AG10803 (cell line): ENCODE measurements around the gene ADCY5.

Source experiments
- DNase-seq: peaks from one replicate; pipeline ENCODE4 v3.0.0; 2010; ENCODE audit warnings: low read depth
- H3K4me3 ChIP-seq: 2 replicates; pipeline ENCODE4 v1.5.1; 2011; ENCODE audit warnings: mild to moderate bottlenecking, low read length, control low read depth
- CTCF ChIP-seq: conservative IDR thresholded peaks from 2 replicates; pipeline ENCODE4 v1.5.1; 2011; ENCODE audit warnings: mild to moderate bottlenecking, low read length, control low read depth, inconsistent platforms

ADCY5 gene

DNA sequence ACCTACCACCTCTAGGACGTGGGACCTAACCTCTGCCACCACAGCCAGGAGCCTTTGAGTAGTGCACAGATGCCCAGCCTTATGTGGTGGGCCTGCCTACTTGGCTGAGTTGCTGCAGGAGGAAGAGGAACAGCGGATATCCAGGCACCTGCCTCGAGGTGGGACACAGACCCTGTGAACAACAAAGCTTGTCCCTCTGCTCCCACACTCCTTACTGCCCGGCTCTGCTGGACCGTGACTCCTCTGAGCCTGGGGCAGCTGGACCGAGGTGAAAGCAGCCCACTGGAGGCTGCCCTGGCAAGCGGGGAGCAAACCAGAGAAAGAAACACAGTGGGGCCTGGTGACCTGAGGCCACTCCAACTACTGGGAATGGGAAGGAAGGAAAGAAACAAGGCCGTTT is 149.3 kb downstream of the ADCY5 start:
- DNase-seq, result no peak
- H3K4me3 ChIP-seq, result no peak overlapping the region
- TF ChIP-seq CTCF, result no peak

- DNase-seq, result peak; percentile 16
- H3K4me3 ChIP-seq, result no peak overlapping the region
- TF ChIP-seq CTCF, result no peak
These were observed 150.0 kb downstream of the ADCY5 start for GRCh38 chr3:123298903-123299302.

DNA sequence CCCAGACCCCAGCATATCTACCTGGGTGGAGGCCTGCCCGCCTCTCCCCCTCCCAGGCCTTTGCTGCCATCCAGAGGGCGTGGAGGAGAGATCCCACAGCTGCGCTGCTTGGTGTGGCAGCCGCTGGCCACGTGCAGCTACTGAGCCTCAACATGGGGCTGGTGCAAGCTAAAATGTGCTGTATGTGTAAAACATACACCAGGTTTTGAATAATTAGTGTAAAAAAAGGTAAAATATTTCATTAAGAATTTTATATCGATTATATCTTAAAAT is 151.3 kb downstream of the ADCY5 start:
- TF ChIP-seq CTCF, result no peak
- H3K4me3 ChIP-seq, result no peak overlapping the region
- no peak for DNase-seq

GRCh38 chr3:123296836-123297626 is 151.9 kb downstream of the ADCY5 start:
- DNase-seq, result no peak
- TF ChIP-seq CTCF, result no peak
- no peak overlapping the region for H3K4me3 ChIP-seq

DNA sequence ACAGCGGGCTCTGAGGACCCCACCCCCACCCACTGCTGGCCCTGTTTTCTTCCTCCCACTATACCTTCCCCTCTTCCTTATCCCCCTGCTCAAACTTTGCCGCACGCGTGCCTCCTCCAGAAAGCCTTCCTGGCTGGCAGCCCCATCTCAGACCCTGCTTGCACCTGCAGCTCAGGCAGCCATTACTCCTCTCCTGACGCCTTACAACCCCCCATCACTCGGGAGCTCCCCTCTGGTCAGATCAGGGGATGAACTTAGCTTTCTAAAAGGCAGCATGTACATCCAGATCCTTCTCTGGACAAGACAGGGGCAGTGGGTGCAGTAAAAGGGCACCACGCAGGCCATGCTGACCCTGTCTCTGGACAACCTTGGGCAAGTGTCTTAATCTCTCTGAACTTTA is 152.6 kb downstream of the ADCY5 start:
- DNase-seq, result no peak
- TF ChIP-seq CTCF, result no peak
- no peak overlapping the region for H3K4me3 ChIP-seq

DNA sequence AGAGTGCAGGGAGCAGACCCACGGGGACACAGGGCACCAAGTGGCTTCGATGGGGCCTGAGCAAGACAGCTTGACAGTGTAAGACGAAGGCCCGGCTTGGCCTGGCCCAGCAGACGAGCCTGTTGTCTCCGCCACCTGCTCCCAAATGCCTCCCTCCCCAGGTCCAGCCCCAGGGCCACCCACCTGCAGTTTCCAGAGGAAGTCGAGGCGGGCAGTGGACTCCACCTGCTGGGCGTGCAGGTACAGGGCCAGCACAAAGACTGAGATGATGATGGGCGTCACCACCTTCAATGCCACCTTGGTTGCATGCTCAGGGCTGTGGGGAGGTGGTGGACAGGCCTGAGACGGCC is 153.0 kb downstream of the ADCY5 start:
- no peak for TF ChIP-seq CTCF
- H3K4me3 ChIP-seq, result no peak overlapping the region

DNA sequence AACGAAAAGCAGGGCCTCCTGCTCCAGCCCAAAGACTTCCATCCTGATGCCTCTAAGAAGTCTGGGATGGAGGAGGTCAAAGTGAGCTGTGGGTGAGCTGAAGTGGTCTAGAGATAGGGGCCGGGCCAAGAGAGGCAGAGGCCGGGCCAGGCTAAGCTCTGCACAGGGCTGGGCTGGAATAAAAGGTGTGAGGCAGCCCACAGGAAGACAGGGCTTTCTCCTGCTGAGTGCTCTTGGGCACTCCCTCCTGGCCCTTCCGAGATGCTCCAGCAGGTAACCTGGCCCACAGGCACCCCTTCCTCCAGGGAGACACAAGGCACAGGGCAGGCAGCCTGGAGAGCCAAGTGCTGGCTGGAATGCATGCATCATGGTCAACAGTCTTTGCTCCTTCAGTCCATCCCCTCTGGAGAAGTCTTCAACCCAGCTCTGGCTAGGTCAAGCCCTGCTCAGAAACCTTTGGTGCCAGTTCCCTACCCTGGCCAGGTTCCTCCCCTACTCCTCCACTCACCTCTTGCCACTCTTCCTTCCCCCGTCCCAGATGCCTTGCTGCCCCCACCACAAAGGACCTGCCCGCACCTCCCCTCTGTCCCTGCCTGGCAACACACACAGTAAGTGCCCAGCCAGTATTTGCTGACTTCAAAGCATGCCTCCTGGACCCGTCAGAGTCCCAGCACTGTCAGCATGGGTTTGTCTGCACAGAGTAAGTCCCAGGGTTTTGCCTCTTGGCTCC is 153.6 kb downstream of the ADCY5 start:
- TF ChIP-seq CTCF, result no peak
- no peak for DNase-seq

More for the DNA sequence above, 153.0 kb downstream of the ADCY5 start:
- DNase-seq, result no peak

More for the DNA sequence above, 153.6 kb downstream of the ADCY5 start:
- no peak overlapping the region for H3K4me3 ChIP-seq
